IMR-90 (cell line): Measurements from ENCODE around the gene HS6ST2. TPM values are rescaled to one million over a fixed set of nuclear protein-coding genes. Genes with fewer than 3 reads are reported as not detected.

ENCODE experiments used
- ATAC-seq: fragments of 200-7000 bp; cut with Tn5 transposase; 2 replicates; pipeline ENCODE4 v1.9.1; 2020; ENCODE audit warnings: low read depth, mild to moderate bottlenecking, moderate library complexity
- BruUV-seq: library from RNA; stranded (reverse); fragments of 400-500 nt; replicated peaks from 2 replicates; lab custom pipeline; 2021; lab: Mats Ljungman, UMichigan
- CTCF ChIA-PET: fragments of 300-600 bp; formaldehyde crosslinking; extraction: SDS; loops from one replicate; lab custom pipeline; 2021; ENCODE audit warnings: antibody characterized with exemption; lab: Yijun Ruan, JAX
- POLR2A ChIA-PET: fragments of 300-600 bp; sonication (Branson Sonifier 250); formaldehyde crosslinking; loops from one replicate; lab custom pipeline; 2022; ENCODE audit warnings: antibody characterized with exemption; ENCODE audit not compliant: unreplicated experiment; lab: Charles Lee
- DNase-seq: peaks from one replicate; pipeline ENCODE4 v3.0.0; 2013
- H2AFZ ChIP-seq: replicated peaks from 2 replicates; pipeline ENCODE3; 2013; ENCODE audit warnings: low read length, mild to moderate bottlenecking; ENCODE audit not compliant: poor library complexity
- H2AK5ac ChIP-seq: 2 replicates; pipeline ENCODE4 v1.6.1; 2013; ENCODE audit warnings: low read depth, low read length, inconsistent platforms
- H2AK9ac ChIP-seq: replicated peaks from 2 replicates; pipeline ENCODE3; 2013; ENCODE audit warnings: mild to moderate bottlenecking, low read depth, low read length, moderate library complexity; ENCODE audit not compliant: poor library complexity
- H2BK120ac ChIP-seq: 2 replicates; pipeline ENCODE4 v1.6.1; 2013; ENCODE audit warnings: low read depth, low read length, inconsistent platforms
- H2BK15ac ChIP-seq: 3 replicates; pipeline ENCODE4 v1.6.1; 2013; ENCODE audit warnings: low read depth, low read length, inconsistent platforms
- H2BK20ac ChIP-seq: 2 replicates; pipeline ENCODE4 v1.6.1; 2013; ENCODE audit warnings: low read depth, mild to moderate bottlenecking, inconsistent platforms, low read length, moderate library complexity
- H2BK5ac ChIP-seq: 2 replicates; pipeline ENCODE4 v1.6.1; 2013; ENCODE audit warnings: mild to moderate bottlenecking, low read depth, low read length, inconsistent platforms; ENCODE audit not compliant: poor library complexity, severe bottlenecking
- H3K14ac ChIP-seq: replicated peaks from 2 replicates; pipeline ENCODE4 v1.6.1; 2013; ENCODE audit warnings: low read depth, low read length, inconsistent platforms
- H3K18ac ChIP-seq: 2 replicates; pipeline ENCODE4 v1.6.1; 2013; ENCODE audit warnings: low read depth, low read length, control low read depth
- H3K23ac ChIP-seq: 2 replicates; pipeline ENCODE4 v1.6.1; 2013; ENCODE audit warnings: low read depth, low read length, inconsistent platforms
- H3K27ac ChIP-seq: 2 replicates; pipeline ENCODE4 v1.5.1; 2013; ENCODE audit warnings: mild to moderate bottlenecking, control low read depth, low read length; ENCODE audit not compliant: insufficient read depth
- H3K27me3 ChIP-seq: 2 replicates; pipeline ENCODE4 v1.6.1; 2013; ENCODE audit warnings: low read length; ENCODE audit not compliant: control insufficient read depth, insufficient read depth
- H3K36me3 ChIP-seq: 2 replicates; pipeline ENCODE4 v1.6.1; 2013; ENCODE audit warnings: low read length, mixed read lengths; ENCODE audit not compliant: control insufficient read depth, insufficient read depth
- H3K4ac ChIP-seq: 2 replicates; pipeline ENCODE4 v1.6.1; 2013; ENCODE audit warnings: low read depth, low read length, inconsistent platforms
- H3K4me1 ChIP-seq: 2 replicates; pipeline ENCODE4 v1.6.1; 2013; ENCODE audit warnings: low read length, mixed read lengths; ENCODE audit not compliant: control insufficient read depth, insufficient read depth
- H3K4me2 ChIP-seq: 2 replicates; pipeline ENCODE4 v1.6.1; 2013; ENCODE audit warnings: low read depth, mild to moderate bottlenecking, control low read depth, low read length, moderate library complexity
- H3K4me3 ChIP-seq: 2 replicates; pipeline ENCODE4 v1.5.1; 2013; ENCODE audit warnings: low read depth, mild to moderate bottlenecking, control low read depth, low read length, moderate library complexity; ENCODE audit not compliant: insufficient read depth
- H3K56ac ChIP-seq: 2 replicates; pipeline ENCODE4 v1.6.1; 2013; ENCODE audit warnings: low read length, inconsistent platforms; ENCODE audit not compliant: insufficient read depth; ENCODE audit errors: extremely low read depth
- H3K79me1 ChIP-seq, 2 experiments: 2 replicates each; pipeline ENCODE4 v1.6.1; 2013; ENCODE audit warnings: low read length in 2 of 2, inconsistent platforms in 1 of 2, low read depth in 1 of 2
- H3K9ac ChIP-seq: 2 replicates; pipeline ENCODE4 v1.6.1; 2013; ENCODE audit warnings: low read depth, low read length, control low read depth
- H3K9me1 ChIP-seq: 2 replicates; pipeline ENCODE4 v1.6.1; 2013; ENCODE audit warnings: low read length, inconsistent platforms; ENCODE audit not compliant: insufficient read depth
- H3K9me3 ChIP-seq: 2 replicates; pipeline ENCODE4 v1.6.1; 2013; ENCODE audit warnings: low read length; ENCODE audit not compliant: control insufficient read depth, insufficient read depth
- H4K20me1 ChIP-seq: 2 replicates; pipeline ENCODE4 v1.6.1; 2013; ENCODE audit warnings: low read length, inconsistent platforms; ENCODE audit not compliant: insufficient read depth
- H4K5ac ChIP-seq: 2 replicates; pipeline ENCODE4 v1.6.1; 2013; ENCODE audit warnings: mild to moderate bottlenecking, low read depth, low read length, control low read depth
- H4K8ac ChIP-seq, 2 experiments: 2 replicates each; pipeline ENCODE4 v1.6.1; 2013; ENCODE audit warnings: low read depth in 2 of 2, low read length in 2 of 2, control low read depth in 1 of 2, inconsistent platforms in 1 of 2
- H4K91ac ChIP-seq: 2 replicates; pipeline ENCODE4 v1.6.1; 2013; ENCODE audit warnings: low read depth, low read length, inconsistent platforms; ENCODE audit not compliant: insufficient read depth
- BHLHE40 ChIP-seq: fragments of 150-350 bp; IDR thresholded peaks from 2 replicates; pipeline ENCODE4 v1.6.1; 2016; ENCODE audit warnings: mild to moderate bottlenecking, low read depth, low read length
- CHD1 ChIP-seq: IDR thresholded peaks from 2 replicates; pipeline ENCODE4 v1.6.1; 2012; ENCODE audit warnings: low read depth, low read length, improper control_type of control experiment
- CTCF ChIP-seq: conservative IDR thresholded peaks from 2 replicates; pipeline ENCODE4 v1.5.1; 2012; ENCODE audit warnings: mild to moderate bottlenecking, low read depth, low read length, improper control_type of control experiment
- MAFK ChIP-seq: IDR thresholded peaks from 2 replicates; pipeline ENCODE4 v1.6.1; 2012; ENCODE audit warnings: low read depth, low read length, improper control_type of control experiment
- MAZ ChIP-seq: IDR thresholded peaks from 2 replicates; pipeline ENCODE4 v1.6.1; 2012; ENCODE audit warnings: low read depth, mild to moderate bottlenecking, low read length, improper control_type of control experiment, moderate library complexity, borderline replicate concordance
- MXI1 ChIP-seq: IDR thresholded peaks from 2 replicates; pipeline ENCODE4 v1.6.1; 2012; ENCODE audit warnings: low read depth, mild to moderate bottlenecking, low read length, moderate library complexity, borderline replicate concordance
- NFE2L2 ChIP-seq: fragments of 150-350 bp; IDR thresholded peaks from 2 replicates; pipeline ENCODE4 v1.6.1; 2016; ENCODE audit warnings: low read depth, mild to moderate bottlenecking, low read length
- RCOR1 ChIP-seq: IDR thresholded peaks from 2 replicates; pipeline ENCODE4 v1.6.1; 2012; ENCODE audit warnings: mild to moderate bottlenecking, low read length, improper control_type of control experiment; ENCODE audit not compliant: insufficient replicate concordance
- RFX5 ChIP-seq: IDR thresholded peaks from 2 replicates; pipeline ENCODE4 v1.8.0; 2012; ENCODE audit warnings: low read depth, mild to moderate bottlenecking, low read length, moderate library complexity
- USF2 ChIP-seq: fragments of 150-350 bp; IDR thresholded peaks from 2 replicates; pipeline ENCODE4 v1.6.1; 2017; ENCODE audit warnings: mild to moderate bottlenecking, antibody characterized with exemption, low read length, low read depth
- WGBS, 2 experiments: methylation state at CpG; one replicate each; pipeline versions ENCODE4 v1.1.5 to v1.1.7; 2013; ENCODE audit warnings: missing lambda C conversion rate in 2 of 2; ENCODE audit not compliant: insufficient read length in 1 of 2; ENCODE audit errors: extremely low coverage in 2 of 2; 5-methylcytosine and 5-hydroxymethylcytosine counted together
- dilution Hi-C: fragments of 300-500 bp; cut with HindIII; formaldehyde crosslinking; loops from one replicate; pipeline ENCODE4 v1.14.3; 2018; ENCODE audit warnings: low sequenced_read_pairs; ENCODE audit not compliant: unreplicated experiment
- in situ Hi-C: fragments of 300-500 bp; cut with MboI; formaldehyde crosslinking; loops from 3 replicates; pipeline ENCODE4 v1.14.3; 2019; ENCODE audit warnings: low sequenced_read_pairs, inconsistent platforms, mixed read lengths
- intact Hi-C: fragments of 100-400 bp; cut with micrococcal nuclease; formaldehyde crosslinking; loops from 2 replicates; pipeline ENCODE4 v1.10.0; 2022
- polyA plus RNA-seq, 3 experiments: library from polyadenylated mRNA; depleted of rRNA; stranded (reverse); fragments of >200 nt; gene quantifications; 2 replicates each; pipeline ENCODE4 v1.2.3, GENCODE V29; 2012; ENCODE audit warnings: low replicate concordance in 1 of 3
- total RNA-seq: library from RNA; depleted of rRNA; stranded (reverse); fragments of >200 nt; gene quantifications from 2 replicates; pipeline ENCODE4 v1.2.3, GENCODE V29; 2012
- TF ChIP-seq, protein P1 (sequence below): fragments of 150-350 bp; IDR thresholded peaks from 2 replicates; pipeline ENCODE4 v1.6.1; 2016; ENCODE audit warnings: low read depth, mild to moderate bottlenecking, low read length, moderate library complexity, borderline replicate concordance

HS6ST2 gene
- total and polyA plus RNA-seq, 2 of the 4 experiments (the other 2 are of a cell fraction): not detected

DNA sequence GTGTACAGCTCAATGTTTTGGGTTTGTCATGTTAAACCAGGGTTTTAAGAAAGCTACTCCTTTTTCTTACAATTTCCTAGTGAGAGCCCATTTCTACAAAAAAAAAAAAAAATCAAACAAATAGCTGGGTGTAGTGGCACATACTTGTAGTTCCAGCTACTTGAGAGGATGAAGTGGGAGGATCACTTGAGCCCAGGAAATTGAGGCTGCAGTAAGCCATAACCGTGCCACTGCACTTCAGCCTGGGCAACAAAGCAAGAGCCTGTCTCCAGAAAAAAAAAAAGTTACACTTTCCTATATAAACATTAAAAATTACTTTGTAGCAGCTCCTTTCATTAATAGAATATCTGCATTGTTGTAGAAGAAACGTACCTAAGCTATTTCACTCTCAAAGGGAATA, 166.7 kb downstream of the HS6ST2 start:
- CTCF ChIA-PET: interaction anchor here (1.1 kb wide), 1 partner anchor 11 kb away, joined by 3 read pairs; no protein-coding TSS in a partner anchor
- Histone ChIP-seq H4K91ac (no peak overlapping the region), H3K4me1 (no peaks in the 10 kb centered on the region), H3K9ac (no peak overlapping the region), H2BK120ac (no peak overlapping the region), H2AK9ac (no peak overlapping the region), H2BK5ac (no peak overlapping the region), H3K9me3 (no peaks in the 10 kb centered on the region), H2AK5ac (no peak overlapping the region), H2BK20ac (no peak overlapping the region), H2AFZ (no peak overlapping the region), H2BK15ac (no peak overlapping the region), H3K14ac (no peak overlapping the region), H3K4me3 (no peak overlapping the region), H3K36me3 (no peaks in the 10 kb centered on the region), H3K79me1 (no peaks in the 10 kb centered on the region), H3K23ac (no peak overlapping the region), H3K9me1 (no peaks in the 10 kb centered on the region), H3K4ac (no peak overlapping the region), H4K20me1 (no peaks in the 10 kb centered on the region), H4K5ac (no peak overlapping the region), H3K27ac (no peak overlapping the region), H3K56ac (no peak overlapping the region), H3K4me2 (no peak overlapping the region), H3K18ac (no peak overlapping the region), H4K8ac (no peak overlapping the region), H3K27me3 (no peaks in the 10 kb centered on the region; the same call in 1 of the 2 replicates)
- ATAC-seq: no peak
- BruUV-seq: no TSS peak
- no peak for DNase-seq
- no CpG with 5 or more reads among the region's 2 CpGs for WGBS, 2 experiments
- intact Hi-C loops: no loop called here
- in situ Hi-C loops: no loop called here
- POLR2A ChIA-PET: no interaction called here
- dilution Hi-C loops: no loop called here
- TF ChIP-seq MAFK (no peak), RFX5 (no peak), CTCF (no peak), MAZ (no peak), RCOR1 (no peak), BHLHE40 (no peak), USF2 (no peak), MXI1 (no peak), CHD1 (no peak), NFE2L2 (no peak)
- TF ChIP-seq, protein P1, sequence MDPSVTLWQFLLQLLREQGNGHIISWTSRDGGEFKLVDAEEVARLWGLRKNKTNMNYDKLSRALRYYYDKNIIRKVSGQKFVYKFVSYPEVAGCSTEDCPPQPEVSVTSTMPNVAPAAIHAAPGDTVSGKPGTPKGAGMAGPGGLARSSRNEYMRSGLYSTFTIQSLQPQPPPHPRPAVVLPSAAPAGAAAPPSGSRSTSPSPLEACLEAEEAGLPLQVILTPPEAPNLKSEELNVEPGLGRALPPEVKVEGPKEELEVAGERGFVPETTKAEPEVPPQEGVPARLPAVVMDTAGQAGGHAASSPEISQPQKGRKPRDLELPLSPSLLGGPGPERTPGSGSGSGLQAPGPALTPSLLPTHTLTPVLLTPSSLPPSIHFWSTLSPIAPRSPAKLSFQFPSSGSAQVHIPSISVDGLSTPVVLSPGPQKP: no peak
